Activated naive CD4-positive, alpha-beta T cell treated with anti-CD3 and anti-CD28 coated beads, Interleukin-2, amount 50 U/mL, for 16 hours (primary cell): Measurements from ENCODE around the gene VPS36.
"Not testable (repeated sequence)": the region's sequence is repeated elsewhere in the genome, so short reads cannot be mapped to it uniquely, and the experiment has no call there.

Experiments
- DNase-seq: peaks from one replicate; pipeline ENCODE4 v3.0.0-alpha.2; 2020

VPS36 gene

GRCh38 chr13:52374389-52374788, 76.0 kb downstream of the VPS36 start:
- no peak for DNase-seq

GRCh38 chr13:52373277-52373676, 77.2 kb downstream of the VPS36 start:
- DNase-seq, result not testable (repeated sequence)

- no peak for DNase-seq
Observed at GRCh38 chr13:52371736-52372247, 78.6 kb downstream of the VPS36 start.

GRCh38 chr13:52366291-52366690, 84.1 kb downstream of the VPS36 start:
- no peak for DNase-seq
